GM20431 (cell line): ENCODE data around the gene WFS1.

Experiments used
- in situ Hi-C: fragments of 300-500 bp; cut with MseI, MboI; formaldehyde crosslinking; loops from one replicate; pipeline ENCODE4 v1.15.0; 2020; ENCODE audit warnings: low sequenced_read_pairs; ENCODE audit not compliant: unreplicated experiment

Gene WFS1

DNA sequence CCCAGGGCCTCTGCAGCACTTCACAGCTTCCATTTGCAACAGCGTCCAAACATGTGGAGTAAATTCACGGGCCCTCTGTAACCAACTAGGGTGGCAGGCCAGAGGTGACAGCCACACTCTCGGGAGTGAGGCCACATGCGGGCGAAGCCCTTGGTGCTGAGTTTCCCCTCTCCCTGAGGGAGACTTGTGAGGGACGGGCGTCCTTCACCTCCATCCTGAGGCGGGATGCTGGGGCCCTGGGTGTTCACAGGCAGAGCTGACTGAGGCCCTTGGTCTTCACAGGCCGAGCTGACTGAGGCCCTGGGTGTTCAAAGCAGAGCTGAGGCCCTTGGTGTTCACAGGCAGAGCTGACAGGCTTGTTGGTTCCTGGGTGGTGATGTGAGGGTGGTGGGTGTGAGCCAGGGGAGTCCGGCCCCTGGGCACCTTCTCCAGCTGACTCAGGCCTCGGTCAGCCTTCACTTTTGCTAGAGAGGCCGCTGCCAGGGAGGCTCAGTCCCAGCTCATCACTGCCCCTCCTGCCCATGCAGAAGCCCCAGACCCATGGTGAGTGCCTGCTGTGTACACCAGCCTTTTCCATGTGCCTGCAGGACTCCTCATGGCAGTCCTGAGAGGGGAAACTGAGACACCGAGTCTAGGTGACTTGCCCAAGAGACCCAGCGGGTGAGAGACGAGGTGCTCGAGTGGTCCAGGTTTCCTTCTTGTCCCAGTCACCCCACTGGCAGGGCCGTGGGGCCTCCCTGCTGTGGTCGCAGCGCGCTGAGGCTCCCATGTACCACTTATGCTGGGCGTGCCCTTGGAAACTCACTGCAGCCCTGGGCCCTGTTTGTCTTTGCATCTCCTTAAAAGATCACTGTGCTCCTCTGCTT lies 8.5 kb downstream of the WFS1 start:
- in situ Hi-C loops = no loop called here

DNA sequence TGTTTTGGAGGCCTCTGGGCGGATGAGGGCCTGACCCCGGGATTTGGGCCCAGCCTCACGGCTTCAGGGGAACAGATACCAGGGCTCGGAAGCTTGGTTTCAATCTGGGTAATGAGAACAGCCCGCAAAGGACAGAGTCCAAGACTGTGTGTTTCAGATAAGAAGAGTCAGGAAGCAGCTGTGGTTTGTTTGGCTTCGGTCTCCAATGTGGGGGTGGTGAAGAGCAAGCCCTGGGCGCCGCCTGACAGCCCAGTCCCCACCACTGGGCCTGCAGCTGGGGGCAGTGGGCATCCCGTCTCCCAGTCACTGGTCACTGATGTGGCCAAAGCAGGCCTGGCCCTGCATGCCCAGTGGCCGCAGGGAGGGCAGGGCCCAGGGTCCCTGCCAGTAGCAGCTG lies 9.1 kb downstream of the WFS1 start:
- in situ Hi-C loops = no loop called here

DNA sequence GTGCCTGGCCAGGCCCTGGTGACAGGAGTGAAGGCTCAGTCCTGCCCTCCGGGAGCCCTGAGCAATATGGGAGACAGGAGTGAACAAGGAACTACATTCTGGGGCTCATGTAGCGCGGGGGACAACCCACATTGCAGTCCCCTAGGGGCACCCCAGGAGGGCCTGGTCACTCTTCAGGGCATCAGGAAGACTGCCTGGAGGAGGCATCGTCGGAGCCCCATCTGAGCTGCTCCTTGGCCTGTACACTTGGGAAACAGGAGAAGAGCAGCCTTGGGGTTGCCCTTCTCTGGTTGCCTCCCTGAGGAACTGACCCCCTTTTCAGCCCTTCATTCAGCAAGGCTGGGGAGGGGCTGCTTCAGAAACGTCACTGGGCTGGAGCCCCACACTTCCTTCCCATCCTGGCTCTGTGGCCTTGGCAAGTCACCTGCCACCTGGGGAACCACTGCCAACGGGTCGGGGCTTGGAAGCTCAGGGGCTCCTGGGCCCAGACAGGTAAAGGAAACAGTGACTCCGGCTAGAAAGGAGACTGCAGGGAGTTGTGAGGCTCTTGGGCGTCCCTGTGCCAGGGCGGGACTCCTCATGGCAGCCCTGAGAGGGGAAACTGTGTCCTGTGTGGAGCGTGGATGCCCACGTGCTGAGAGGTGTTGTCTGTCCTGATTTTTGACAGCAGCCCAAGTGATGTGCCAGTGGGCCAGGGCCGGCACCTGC lies 10.1 kb downstream of the WFS1 start:
- in situ Hi-C loops = no loop called here

DNA sequence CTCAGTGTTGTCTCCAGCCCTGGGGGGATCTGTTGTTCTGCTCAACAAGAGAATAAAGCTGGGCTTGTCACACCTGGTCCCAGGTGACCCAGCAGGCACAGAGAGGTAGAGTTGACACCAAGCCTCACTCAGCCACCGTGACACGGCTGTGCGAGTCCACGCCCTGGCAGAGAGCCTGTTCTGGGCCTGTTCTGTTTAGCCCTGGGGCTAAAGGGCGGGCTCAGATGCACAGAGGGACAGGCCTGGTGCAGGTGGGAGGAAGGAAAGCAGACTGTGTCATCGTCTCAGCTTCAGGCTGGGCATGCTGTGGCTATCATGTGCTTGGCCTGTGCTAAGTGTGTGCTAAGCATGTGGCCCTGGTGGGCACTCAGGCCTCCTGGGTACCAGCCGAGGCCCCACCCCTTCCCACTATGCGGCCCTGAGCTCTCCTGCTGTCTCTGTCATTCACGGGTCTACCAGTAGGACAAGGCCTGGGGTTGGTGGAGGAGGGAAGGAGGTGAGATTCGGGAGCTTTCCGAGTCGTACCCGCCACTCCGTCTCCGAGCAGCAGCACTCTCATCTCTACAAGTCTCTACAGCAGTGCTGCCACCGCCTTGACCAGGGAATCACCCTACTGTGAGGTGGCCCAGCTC lies 10.8 kb downstream of the WFS1 start:
- in situ Hi-C loops = no loop called here

DNA sequence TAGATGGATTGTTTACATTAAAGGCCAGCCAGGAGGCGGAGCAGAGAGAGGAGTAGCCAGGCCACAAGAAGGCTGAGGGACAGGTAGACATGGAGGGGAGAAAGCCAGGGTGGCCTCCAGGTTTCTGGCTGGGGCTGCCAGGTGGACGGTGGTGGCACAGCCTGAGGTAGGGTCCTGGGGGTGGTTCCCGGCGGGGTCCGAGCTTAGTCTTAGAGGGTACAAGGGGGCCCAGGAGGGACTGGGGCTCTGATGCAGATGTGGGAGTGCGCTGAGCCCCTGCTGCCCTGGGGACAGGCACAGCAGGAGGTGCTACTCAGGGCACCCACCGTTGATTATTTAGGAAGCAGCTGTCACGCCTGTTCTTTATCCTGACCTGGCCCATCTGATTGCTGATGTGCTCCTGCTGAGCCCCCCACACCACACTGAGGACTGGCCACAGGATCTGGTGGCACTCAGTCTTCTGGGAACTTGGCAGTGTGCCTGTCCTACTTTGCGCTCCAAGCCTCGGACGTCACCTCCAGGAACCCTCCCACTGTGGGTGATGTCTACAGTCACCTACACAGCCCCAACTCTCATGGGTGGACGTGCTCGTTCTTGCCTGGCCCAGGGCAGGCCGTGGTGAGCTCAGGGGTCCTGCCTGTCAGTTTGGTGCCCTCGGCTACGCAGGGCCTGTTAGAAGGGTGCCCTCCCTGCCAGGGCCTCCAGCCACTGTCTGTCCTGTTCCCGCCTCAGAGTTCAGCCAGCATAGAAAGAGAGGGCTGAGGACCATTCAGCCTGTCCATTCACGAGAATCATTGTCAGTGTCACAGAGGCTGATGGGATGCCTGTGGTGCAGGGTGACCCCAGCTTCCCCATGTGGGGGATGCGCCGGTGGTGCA lies 12.0 kb downstream of the WFS1 start:
- in situ Hi-C loops = no loop called here

DNA sequence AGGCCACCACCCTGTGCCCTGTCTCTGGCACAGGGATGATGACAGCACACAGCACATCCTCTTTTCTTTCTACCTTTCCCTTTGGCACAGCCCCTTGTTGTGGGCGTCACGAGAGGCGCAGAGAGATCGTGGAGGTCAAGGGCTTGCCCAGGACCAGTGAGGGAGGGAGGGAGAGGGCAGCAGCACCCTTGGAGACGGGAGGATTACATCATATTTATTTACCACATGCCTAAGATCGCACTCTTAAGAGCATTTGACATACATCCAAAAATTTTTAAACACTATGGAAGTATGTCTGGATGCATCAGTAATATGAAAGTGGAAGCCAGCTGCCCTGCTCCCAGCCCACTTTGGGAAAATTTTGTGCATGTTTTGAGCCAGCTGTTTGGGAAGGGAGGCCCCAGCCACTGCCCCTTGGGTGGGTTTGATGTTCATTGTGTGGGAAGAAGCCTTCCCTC lies 12.7 kb downstream of the WFS1 start:
- in situ Hi-C loops = no loop called here

DNA sequence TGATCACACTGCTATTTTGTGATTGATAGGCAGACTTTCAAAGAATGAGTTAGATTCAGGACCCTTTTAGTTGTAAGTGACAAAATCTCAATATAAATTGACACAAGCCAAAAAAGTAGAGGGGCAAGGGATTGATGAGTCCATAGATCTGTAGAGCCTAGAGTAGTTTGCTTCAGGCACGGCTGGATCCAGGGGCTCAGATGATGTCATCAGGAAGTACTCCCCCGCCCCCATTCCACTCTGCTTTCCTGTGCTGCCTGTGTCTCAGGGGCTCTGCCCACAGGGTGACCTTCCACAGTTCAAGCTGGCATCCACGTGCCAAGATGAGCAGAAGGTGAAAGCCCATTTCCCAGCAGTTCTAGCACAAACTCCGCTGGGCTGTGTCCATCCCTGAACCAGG lies 13.6 kb downstream of the WFS1 start:
- in situ Hi-C loops = no loop called here

DNA sequence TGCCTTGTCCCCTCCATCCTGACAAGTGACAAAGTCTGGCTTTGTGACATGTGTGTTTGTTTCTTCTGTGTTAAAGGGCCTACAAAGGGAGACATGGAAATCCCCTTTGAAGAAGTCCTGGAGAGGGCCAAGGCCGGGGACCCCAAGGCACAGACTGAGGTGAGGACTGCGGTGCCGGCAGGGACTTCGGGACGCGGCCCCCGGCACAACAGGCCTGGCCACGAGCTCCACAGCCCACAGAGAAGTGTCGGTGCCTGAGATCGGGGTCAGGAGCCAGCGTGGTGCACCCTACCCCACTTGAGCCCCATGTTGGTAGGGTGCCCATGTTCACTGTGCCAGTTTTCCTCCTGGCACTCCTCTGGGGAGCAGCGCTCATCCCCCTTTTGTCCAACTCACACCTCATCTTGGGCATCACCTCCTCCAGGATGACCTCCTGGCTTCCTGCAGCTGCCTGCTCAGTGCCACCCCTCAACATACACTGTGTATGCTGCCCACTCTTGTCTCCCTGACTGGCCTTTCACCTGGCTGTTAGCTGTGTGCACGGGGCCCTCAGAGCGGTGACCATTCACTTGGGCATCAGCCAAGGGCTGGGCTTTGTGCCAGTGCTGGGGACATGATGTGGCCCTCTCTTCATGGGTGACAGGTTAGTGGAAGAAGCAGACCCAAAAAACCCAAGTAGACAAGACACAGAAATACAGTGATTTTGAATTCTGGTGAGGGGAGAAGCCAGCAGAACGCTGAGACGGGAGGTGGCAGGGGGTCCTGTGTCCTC lies 17.6 kb downstream of the WFS1 start:
- in situ Hi-C loops = no loop called here

DNA sequence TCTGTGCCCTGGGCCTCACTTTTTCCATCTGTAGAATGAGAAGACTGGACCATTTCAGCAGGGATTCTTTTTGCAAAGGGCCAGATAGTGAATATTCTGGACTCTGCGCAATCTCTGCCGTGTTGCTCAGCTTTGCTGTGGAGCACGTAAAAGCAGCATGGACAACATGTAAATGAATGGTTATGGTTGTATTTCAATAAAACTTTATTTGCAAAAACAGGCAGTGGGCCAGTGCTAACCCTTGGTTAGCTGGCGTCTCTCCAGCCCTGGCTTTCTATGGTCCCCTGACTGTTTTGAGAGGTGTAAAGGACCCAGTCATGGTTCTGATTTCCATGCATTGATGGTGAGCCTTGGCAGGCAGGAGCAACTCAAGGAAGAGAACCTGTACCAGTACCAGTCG lies 18.7 kb downstream of the WFS1 start:
- in situ Hi-C loops = no loop called here

DNA sequence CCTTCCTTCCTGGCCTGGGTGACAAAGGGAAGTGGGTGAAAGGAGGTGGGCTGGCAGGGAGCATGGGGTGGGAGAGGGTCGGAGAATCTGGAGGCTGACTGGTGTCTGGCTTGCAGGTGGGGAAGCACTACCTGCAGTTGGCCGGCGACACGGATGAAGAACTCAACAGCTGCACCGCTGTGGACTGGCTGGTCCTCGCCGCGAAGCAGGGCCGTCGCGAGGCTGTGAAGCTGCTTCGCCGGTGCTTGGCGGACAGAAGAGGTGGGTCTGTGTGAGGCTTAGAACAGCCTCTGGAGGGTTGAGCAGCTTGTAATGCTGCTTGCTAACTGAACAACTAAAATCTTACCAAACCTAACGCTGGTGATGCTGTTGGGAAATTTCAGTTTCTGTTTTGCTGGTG lies 19.2 kb downstream of the WFS1 start:
- in situ Hi-C loops = no loop called here

DNA sequence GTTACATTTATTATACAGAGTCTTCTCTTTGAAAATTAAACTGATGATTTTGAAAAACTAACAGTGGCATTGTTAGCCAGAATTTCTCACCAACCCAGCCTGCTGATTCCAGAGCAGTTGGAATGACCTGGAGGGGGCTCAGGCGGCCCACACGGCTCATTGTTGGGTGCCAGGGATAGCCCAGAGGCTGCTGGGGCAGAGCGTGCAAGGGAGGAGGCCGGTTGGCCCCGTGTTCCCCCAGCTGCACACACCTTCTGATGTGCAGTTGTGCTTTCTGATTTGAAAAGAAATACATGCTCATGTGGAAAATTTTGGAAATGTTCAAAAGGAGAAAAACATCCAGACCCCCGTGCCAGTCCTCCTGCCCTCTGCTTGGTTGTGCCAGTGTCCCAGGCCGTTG lies 20.6 kb downstream of the WFS1 start:
- in situ Hi-C loops = no loop called here

DNA sequence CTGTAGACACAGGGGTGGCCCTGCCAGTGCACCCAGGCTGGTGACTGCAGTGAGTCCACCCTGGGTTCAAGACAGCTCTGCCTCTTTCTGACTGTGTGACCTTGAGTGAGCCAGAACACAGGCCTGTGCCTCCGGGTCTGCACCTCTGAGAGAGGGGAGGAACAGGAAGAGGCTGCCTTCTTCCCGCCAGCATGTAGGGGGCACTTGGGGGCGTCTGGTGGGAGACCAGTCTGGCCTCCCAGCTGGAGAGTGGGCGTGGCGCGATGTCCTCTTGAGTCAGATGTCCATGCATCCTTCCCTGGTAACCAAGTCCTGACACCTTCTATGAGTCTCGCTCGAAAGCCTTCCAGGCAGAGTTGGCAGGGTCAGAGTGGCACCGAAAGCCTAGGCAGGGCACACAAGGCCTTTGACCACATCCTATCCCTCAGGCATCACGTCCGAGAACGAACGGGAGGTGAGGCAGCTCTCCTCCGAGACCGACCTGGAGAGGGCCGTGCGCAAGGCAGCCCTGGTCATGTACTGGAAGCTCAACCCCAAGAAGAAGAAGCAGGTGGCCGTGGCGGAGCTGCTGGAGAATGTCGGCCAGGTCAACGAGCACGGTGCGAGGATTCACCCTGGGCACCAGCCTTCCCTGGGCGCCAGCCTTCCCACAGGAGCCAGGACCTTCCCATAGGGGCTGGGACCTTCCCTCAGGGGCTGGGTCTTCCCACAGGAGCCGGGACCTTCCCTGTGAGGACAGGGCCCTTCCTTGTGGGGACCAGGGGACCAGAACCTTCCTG lies 21.3 kb downstream of the WFS1 start:
- in situ Hi-C loops = no loop called here

DNA sequence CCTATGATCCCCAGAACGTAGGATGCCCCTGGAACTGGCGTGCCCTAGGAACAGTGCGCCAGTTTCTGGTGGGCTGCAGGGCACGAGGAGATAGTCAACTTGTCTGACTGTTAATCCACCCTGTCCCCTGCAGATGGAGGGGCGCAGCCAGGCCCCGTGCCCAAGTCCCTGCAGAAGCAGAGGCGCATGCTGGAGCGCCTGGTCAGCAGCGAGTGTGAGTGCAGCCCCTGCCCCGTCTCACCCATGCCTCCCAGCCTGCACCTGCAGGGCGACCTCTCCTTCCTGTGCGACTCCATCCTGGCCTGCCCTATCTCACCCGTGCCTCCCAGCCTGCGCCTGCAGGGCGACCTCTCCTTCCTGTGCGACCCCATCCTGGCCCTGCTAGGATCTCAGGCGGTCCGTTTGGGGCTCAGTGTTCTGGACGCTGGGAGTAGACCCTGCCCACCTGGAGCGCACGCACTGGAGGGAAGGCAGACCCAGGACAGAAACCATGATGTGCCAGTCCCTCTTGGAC lies 22.2 kb downstream of the WFS1 start:
- in situ Hi-C loops = no loop called here

DNA sequence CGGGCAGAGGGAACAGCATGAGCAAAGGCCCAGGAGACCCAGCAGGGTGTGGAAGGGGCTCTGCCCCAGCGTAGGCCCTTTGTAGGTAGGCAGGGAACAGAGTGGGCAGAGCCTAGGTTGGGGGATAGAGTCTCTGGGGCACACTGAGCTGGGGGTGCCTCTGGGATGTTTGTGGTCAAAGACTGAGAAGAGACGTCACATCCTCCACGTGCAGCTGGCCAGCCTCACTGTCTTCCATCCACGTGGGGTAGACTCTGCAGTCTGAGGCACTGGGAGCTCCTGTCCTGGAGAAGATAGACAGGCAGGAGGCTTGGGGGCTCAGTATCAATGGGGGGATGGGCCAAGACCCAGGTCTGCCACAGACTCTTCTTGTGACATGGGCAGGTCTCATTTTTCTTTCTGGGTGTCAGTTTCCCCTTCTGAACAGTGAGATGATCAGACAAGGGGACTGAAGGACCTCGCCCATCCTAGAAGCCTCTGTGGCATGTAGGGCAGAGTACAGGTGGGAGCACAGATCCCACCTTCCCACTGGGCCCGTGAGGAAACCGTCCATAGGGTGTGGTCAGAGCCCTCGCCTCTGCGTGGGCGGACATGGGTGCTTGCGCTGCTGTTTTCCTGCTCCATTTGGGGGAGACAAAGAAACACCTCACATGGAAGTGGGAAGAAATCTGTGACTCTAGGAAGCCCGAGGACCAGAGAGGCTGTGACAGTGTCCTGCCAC lies 22.9 kb downstream of the WFS1 start:
- in situ Hi-C loops = no loop called here

DNA sequence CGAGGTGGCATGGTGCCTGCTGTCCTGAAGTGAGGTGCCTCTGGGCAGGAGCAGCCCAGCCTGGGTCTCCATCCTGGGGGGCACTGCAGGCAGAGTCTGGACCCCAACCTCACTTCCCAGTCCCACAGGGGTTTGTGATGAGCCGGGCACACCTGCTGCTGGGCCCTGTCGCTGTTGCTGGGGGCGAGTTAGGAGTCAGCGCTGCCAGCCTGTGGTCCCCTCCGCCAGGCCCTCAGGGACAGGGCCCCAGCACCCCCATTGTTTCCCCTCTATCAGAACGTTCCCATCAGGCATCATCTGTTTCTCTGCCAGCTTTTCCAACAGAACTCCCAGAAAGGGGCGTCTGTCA lies 23.4 kb downstream of the WFS1 start:
- in situ Hi-C loops = no loop called here

DNA sequence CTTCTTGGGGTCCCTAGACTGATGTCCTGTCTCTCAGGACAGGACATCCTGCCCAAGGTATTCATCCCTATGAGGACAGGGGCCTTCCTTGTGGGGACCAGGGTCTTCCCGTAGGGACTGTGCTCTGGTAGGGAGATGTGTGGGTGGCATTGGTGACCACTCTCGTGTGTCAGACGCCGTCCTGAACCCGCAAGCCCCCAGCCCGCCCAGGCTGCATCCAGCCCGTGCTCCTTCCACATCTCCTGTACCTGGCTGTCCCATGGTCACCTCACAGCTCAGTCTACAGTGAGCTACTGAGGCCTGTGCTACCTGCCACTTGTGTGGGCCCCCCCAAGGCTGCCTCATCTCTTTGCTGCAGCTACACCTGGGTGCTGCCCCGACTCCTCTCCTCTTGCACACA lies 24.0 kb downstream of the WFS1 start:
- in situ Hi-C loops = no loop called here

DNA sequence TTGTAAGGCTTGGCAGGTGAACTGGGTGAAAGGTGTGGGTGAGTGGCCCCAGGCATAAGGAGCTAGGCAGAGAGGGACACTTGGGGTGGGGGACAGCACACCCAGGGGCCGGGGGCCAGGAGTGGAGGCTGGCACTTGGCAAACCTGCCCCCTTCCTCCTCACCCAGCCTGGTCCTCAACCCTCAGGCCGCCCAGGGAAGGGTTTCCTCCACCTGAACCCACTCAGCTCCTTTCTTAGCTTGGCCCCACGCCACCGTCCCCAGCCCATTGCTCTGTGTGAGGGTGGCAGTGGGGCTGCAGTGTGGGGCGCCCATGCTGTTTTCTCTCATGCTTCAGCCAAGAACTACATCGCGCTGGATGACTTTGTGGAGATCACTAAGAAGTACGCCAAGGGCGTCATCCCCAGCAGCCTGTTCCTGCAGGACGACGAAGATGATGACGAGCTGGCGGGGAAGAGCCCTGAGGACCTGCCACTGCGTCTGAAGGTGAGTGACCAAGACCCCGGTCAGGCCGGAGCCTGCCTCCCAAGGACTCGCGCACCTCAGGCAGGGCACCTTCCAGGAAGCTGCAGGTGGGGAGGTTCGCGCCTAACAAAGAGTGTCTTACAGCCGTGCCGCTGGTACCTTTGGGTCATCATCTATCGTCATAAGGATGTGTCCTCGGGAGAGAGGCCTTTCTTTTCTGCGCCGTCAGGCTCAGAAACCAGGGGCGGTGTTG lies 25.2 kb downstream of the WFS1 start:
- in situ Hi-C loops = no loop called here
